IMR-90 (cell line): ENCODE measurements around the gene TACC3. TPM values are rescaled to one million over a fixed set of nuclear protein-coding genes. Genes with fewer than 3 reads are reported as not detected.

Experiments used
- ATAC-seq: fragments of 200-7000 bp; cut with Tn5 transposase; 2 replicates; pipeline ENCODE4 v1.9.1; 2020; ENCODE audit warnings: low read depth, mild to moderate bottlenecking, moderate library complexity
- BruUV-seq: library from RNA; stranded (reverse); fragments of 400-500 nt; replicated peaks from 2 replicates; lab custom pipeline; 2021; lab: Mats Ljungman, UMichigan
- CTCF ChIA-PET: fragments of 300-600 bp; formaldehyde crosslinking; extraction: SDS; loops from one replicate; lab custom pipeline; 2021; ENCODE audit warnings: antibody characterized with exemption; lab: Yijun Ruan, JAX
- POLR2A ChIA-PET: fragments of 300-600 bp; sonication (Branson Sonifier 250); formaldehyde crosslinking; loops from one replicate; lab custom pipeline; 2022; ENCODE audit warnings: antibody characterized with exemption; ENCODE audit not compliant: unreplicated experiment; lab: Charles Lee
- DNase-seq: peaks from one replicate; pipeline ENCODE4 v3.0.0; 2013
- H2AFZ ChIP-seq: replicated peaks from 2 replicates; pipeline ENCODE3; 2013; ENCODE audit warnings: low read length, mild to moderate bottlenecking; ENCODE audit not compliant: poor library complexity
- H2AK5ac ChIP-seq: 2 replicates; pipeline ENCODE4 v1.6.1; 2013; ENCODE audit warnings: low read depth, low read length, inconsistent platforms
- H2AK9ac ChIP-seq: replicated peaks from 2 replicates; pipeline ENCODE3; 2013; ENCODE audit warnings: mild to moderate bottlenecking, low read depth, low read length, moderate library complexity; ENCODE audit not compliant: poor library complexity
- H2BK120ac ChIP-seq: 2 replicates; pipeline ENCODE4 v1.6.1; 2013; ENCODE audit warnings: low read depth, low read length, inconsistent platforms
- H2BK15ac ChIP-seq: 3 replicates; pipeline ENCODE4 v1.6.1; 2013; ENCODE audit warnings: low read depth, low read length, inconsistent platforms
- H2BK20ac ChIP-seq: 2 replicates; pipeline ENCODE4 v1.6.1; 2013; ENCODE audit warnings: low read depth, mild to moderate bottlenecking, inconsistent platforms, low read length, moderate library complexity
- H2BK5ac ChIP-seq: 2 replicates; pipeline ENCODE4 v1.6.1; 2013; ENCODE audit warnings: mild to moderate bottlenecking, low read depth, low read length, inconsistent platforms; ENCODE audit not compliant: poor library complexity, severe bottlenecking
- H3K14ac ChIP-seq: replicated peaks from 2 replicates; pipeline ENCODE4 v1.6.1; 2013; ENCODE audit warnings: low read depth, low read length, inconsistent platforms
- H3K18ac ChIP-seq: 2 replicates; pipeline ENCODE4 v1.6.1; 2013; ENCODE audit warnings: low read depth, low read length, control low read depth
- H3K23ac ChIP-seq: 2 replicates; pipeline ENCODE4 v1.6.1; 2013; ENCODE audit warnings: low read depth, low read length, inconsistent platforms
- H3K27ac ChIP-seq: 2 replicates; pipeline ENCODE4 v1.5.1; 2013; ENCODE audit warnings: mild to moderate bottlenecking, control low read depth, low read length; ENCODE audit not compliant: insufficient read depth
- H3K27me3 ChIP-seq: 2 replicates; pipeline ENCODE4 v1.6.1; 2013; ENCODE audit warnings: low read length; ENCODE audit not compliant: control insufficient read depth, insufficient read depth
- H3K36me3 ChIP-seq: 2 replicates; pipeline ENCODE4 v1.6.1; 2013; ENCODE audit warnings: low read length, mixed read lengths; ENCODE audit not compliant: control insufficient read depth, insufficient read depth
- H3K4ac ChIP-seq: 2 replicates; pipeline ENCODE4 v1.6.1; 2013; ENCODE audit warnings: low read depth, low read length, inconsistent platforms
- H3K4me1 ChIP-seq: 2 replicates; pipeline ENCODE4 v1.6.1; 2013; ENCODE audit warnings: low read length, mixed read lengths; ENCODE audit not compliant: control insufficient read depth, insufficient read depth
- H3K4me2 ChIP-seq: 2 replicates; pipeline ENCODE4 v1.6.1; 2013; ENCODE audit warnings: low read depth, mild to moderate bottlenecking, control low read depth, low read length, moderate library complexity
- H3K4me3 ChIP-seq: 2 replicates; pipeline ENCODE4 v1.5.1; 2013; ENCODE audit warnings: low read depth, mild to moderate bottlenecking, control low read depth, low read length, moderate library complexity; ENCODE audit not compliant: insufficient read depth
- H3K56ac ChIP-seq: 2 replicates; pipeline ENCODE4 v1.6.1; 2013; ENCODE audit warnings: low read length, inconsistent platforms; ENCODE audit not compliant: insufficient read depth; ENCODE audit errors: extremely low read depth
- H3K79me1 ChIP-seq, 2 experiments: 2 replicates each; pipeline ENCODE4 v1.6.1; 2013; ENCODE audit warnings: low read length in 2 of 2, inconsistent platforms in 1 of 2, low read depth in 1 of 2
- H3K9ac ChIP-seq: 2 replicates; pipeline ENCODE4 v1.6.1; 2013; ENCODE audit warnings: low read depth, low read length, control low read depth
- H3K9me1 ChIP-seq: 2 replicates; pipeline ENCODE4 v1.6.1; 2013; ENCODE audit warnings: low read length, inconsistent platforms; ENCODE audit not compliant: insufficient read depth
- H3K9me3 ChIP-seq: 2 replicates; pipeline ENCODE4 v1.6.1; 2013; ENCODE audit warnings: low read length; ENCODE audit not compliant: control insufficient read depth, insufficient read depth
- H4K20me1 ChIP-seq: 2 replicates; pipeline ENCODE4 v1.6.1; 2013; ENCODE audit warnings: low read length, inconsistent platforms; ENCODE audit not compliant: insufficient read depth
- H4K5ac ChIP-seq: 2 replicates; pipeline ENCODE4 v1.6.1; 2013; ENCODE audit warnings: mild to moderate bottlenecking, low read depth, low read length, control low read depth
- H4K8ac ChIP-seq, 2 experiments: 2 replicates each; pipeline ENCODE4 v1.6.1; 2013; ENCODE audit warnings: low read depth in 2 of 2, low read length in 2 of 2, control low read depth in 1 of 2, inconsistent platforms in 1 of 2
- H4K91ac ChIP-seq: 2 replicates; pipeline ENCODE4 v1.6.1; 2013; ENCODE audit warnings: low read depth, low read length, inconsistent platforms; ENCODE audit not compliant: insufficient read depth
- BHLHE40 ChIP-seq: fragments of 150-350 bp; IDR thresholded peaks from 2 replicates; pipeline ENCODE4 v1.6.1; 2016; ENCODE audit warnings: mild to moderate bottlenecking, low read depth, low read length
- CEBPB ChIP-seq: IDR thresholded peaks from 2 replicates; pipeline ENCODE4 v1.6.1; 2012; ENCODE audit warnings: low read depth, low read length, improper control_type of control experiment
- CHD1 ChIP-seq: IDR thresholded peaks from 2 replicates; pipeline ENCODE4 v1.6.1; 2012; ENCODE audit warnings: low read depth, low read length, improper control_type of control experiment
- CTCF ChIP-seq: conservative IDR thresholded peaks from 2 replicates; pipeline ENCODE4 v1.5.1; 2012; ENCODE audit warnings: mild to moderate bottlenecking, low read depth, low read length, improper control_type of control experiment
- ELK1 ChIP-seq: fragments of 150-350 bp; IDR thresholded peaks from 2 replicates; pipeline ENCODE4 v1.6.1; 2016; ENCODE audit warnings: low read depth, mild to moderate bottlenecking, low read length, moderate library complexity, borderline replicate concordance
- FOS ChIP-seq: fragments of 150-350 bp; IDR thresholded peaks from 2 replicates; pipeline ENCODE4 v1.6.1; 2016; ENCODE audit warnings: low read depth, low read length
- MAFK ChIP-seq: IDR thresholded peaks from 2 replicates; pipeline ENCODE4 v1.6.1; 2012; ENCODE audit warnings: low read depth, low read length, improper control_type of control experiment
- MAZ ChIP-seq: IDR thresholded peaks from 2 replicates; pipeline ENCODE4 v1.6.1; 2012; ENCODE audit warnings: low read depth, mild to moderate bottlenecking, low read length, improper control_type of control experiment, moderate library complexity, borderline replicate concordance
- MXI1 ChIP-seq: IDR thresholded peaks from 2 replicates; pipeline ENCODE4 v1.6.1; 2012; ENCODE audit warnings: low read depth, mild to moderate bottlenecking, low read length, moderate library complexity, borderline replicate concordance
- NFE2L2 ChIP-seq: fragments of 150-350 bp; IDR thresholded peaks from 2 replicates; pipeline ENCODE4 v1.6.1; 2016; ENCODE audit warnings: low read depth, mild to moderate bottlenecking, low read length
- POLR2A ChIP-seq: IDR thresholded peaks from 2 replicates; pipeline ENCODE4 v1.6.1; 2012; ENCODE audit warnings: mild to moderate bottlenecking, low read depth, low read length
- RAD21 ChIP-seq: IDR thresholded peaks from 2 replicates; pipeline ENCODE4 v1.6.1; 2012; ENCODE audit warnings: low read length, improper control_type of control experiment
- RCOR1 ChIP-seq: IDR thresholded peaks from 2 replicates; pipeline ENCODE4 v1.6.1; 2012; ENCODE audit warnings: mild to moderate bottlenecking, low read length, improper control_type of control experiment; ENCODE audit not compliant: insufficient replicate concordance
- RFX5 ChIP-seq: IDR thresholded peaks from 2 replicates; pipeline ENCODE4 v1.8.0; 2012; ENCODE audit warnings: low read depth, mild to moderate bottlenecking, low read length, moderate library complexity
- SMC3 ChIP-seq: fragments of 150-350 bp; IDR thresholded peaks from 2 replicates; pipeline ENCODE4 v1.6.1; 2016; ENCODE audit warnings: low read depth, mild to moderate bottlenecking, antibody characterized with exemption, low read length, moderate library complexity
- USF2 ChIP-seq: fragments of 150-350 bp; IDR thresholded peaks from 2 replicates; pipeline ENCODE4 v1.6.1; 2017; ENCODE audit warnings: mild to moderate bottlenecking, antibody characterized with exemption, low read length, low read depth
- WGBS, 2 experiments: methylation state at CpG; one replicate each; pipeline versions ENCODE4 v1.1.5 to v1.1.7; 2013; ENCODE audit warnings: missing lambda C conversion rate in 2 of 2; ENCODE audit not compliant: insufficient read length in 1 of 2; ENCODE audit errors: extremely low coverage in 2 of 2; 5-methylcytosine and 5-hydroxymethylcytosine counted together
- dilution Hi-C: fragments of 300-500 bp; cut with HindIII; formaldehyde crosslinking; loops from one replicate; pipeline ENCODE4 v1.14.3; 2018; ENCODE audit warnings: low sequenced_read_pairs; ENCODE audit not compliant: unreplicated experiment
- in situ Hi-C: fragments of 300-500 bp; cut with MboI; formaldehyde crosslinking; loops from 3 replicates; pipeline ENCODE4 v1.14.3; 2019; ENCODE audit warnings: low sequenced_read_pairs, inconsistent platforms, mixed read lengths
- intact Hi-C: fragments of 100-400 bp; cut with micrococcal nuclease; formaldehyde crosslinking; loops from 2 replicates; pipeline ENCODE4 v1.10.0; 2022
- polyA plus RNA-seq, 3 experiments: library from polyadenylated mRNA; depleted of rRNA; stranded (reverse); fragments of >200 nt; gene quantifications; 2 replicates each; pipeline ENCODE4 v1.2.3, GENCODE V29; 2012; ENCODE audit warnings: low replicate concordance in 1 of 3
- total RNA-seq: library from RNA; depleted of rRNA; stranded (reverse); fragments of >200 nt; gene quantifications from 2 replicates; pipeline ENCODE4 v1.2.3, GENCODE V29; 2012

The TACC3 gene
- total and polyA plus RNA-seq, 2 of the 4 experiments (the other 2 are of a cell fraction): 15.1 to 49.7 TPM

- no peak overlapping the region for H2AFZ ChIP-seq
- no peaks in the 10 kb centered on the region for H3K36me3 ChIP-seq
- no peak overlapping the region for H4K8ac ChIP-seq
- no peak overlapping the region for H3K9ac ChIP-seq
- H4K20me1 ChIP-seq: no peaks in the 10 kb centered on the region; the same call in 1 of the 2 replicates
- no peak overlapping the region for H3K18ac ChIP-seq
- DNase-seq (no peak), ATAC-seq (no peak)
- H3K23ac ChIP-seq: no peak overlapping the region
- intact Hi-C loops: no loop called here
- no peaks in the 10 kb centered on the region for H3K9me3 ChIP-seq
- POLR2A ChIA-PET: no interaction called here
- no peak for TF ChIP-seq CHD1
- no peak for TF ChIP-seq BHLHE40
- TF ChIP-seq CTCF: no peak
- TF ChIP-seq USF2: no peak
- TF ChIP-seq RFX5: no peak
- TF ChIP-seq POLR2A: no peak
- no peak for TF ChIP-seq RAD21
- TF ChIP-seq MAZ: no peak
- TF ChIP-seq MXI1: no peak
- no peak for TF ChIP-seq MAFK
- no peak for TF ChIP-seq FOS
- TF ChIP-seq RCOR1: no peak
- no peak for TF ChIP-seq SMC3
- TF ChIP-seq ELK1: no peak
- no peak for TF ChIP-seq CEBPB
- TF ChIP-seq NFE2L2: no peak
- no peak overlapping the region for H3K56ac ChIP-seq
- no peak overlapping the region for H2BK20ac ChIP-seq
- peaks cover 4% of the 10 kb centered on the region; the same call in 1 of the 2 replicates for H3K4me1 ChIP-seq
- H3K4me2 ChIP-seq: no peak overlapping the region
- H4K91ac ChIP-seq: no peak overlapping the region
- no CpG with 5 or more reads among the region's 9 CpGs for WGBS, 2 experiments
- in situ Hi-C loops: no loop called here
- no peak overlapping the region for H3K14ac ChIP-seq
- H3K4me3 ChIP-seq: no peak overlapping the region
- H3K27ac ChIP-seq: no peak overlapping the region
- H3K79me1 ChIP-seq: no peaks in the 10 kb centered on the region
- H3K4ac ChIP-seq: no peak overlapping the region
- peak overlapping the region; percentile 24 for H2AK9ac ChIP-seq
- H2BK5ac ChIP-seq: no peak overlapping the region
- no peaks in the 10 kb centered on the region; the same call in 1 of the 2 replicates for H3K27me3 ChIP-seq
- CTCF ChIA-PET: no interaction called here
- BruUV-seq: no TSS peak
- no peak overlapping the region for H2BK15ac ChIP-seq
- H2AK5ac ChIP-seq: no peak overlapping the region
- dilution Hi-C loops: no loop called here
- no peaks in the 10 kb centered on the region for H3K9me1 ChIP-seq
- no peak overlapping the region for H4K5ac ChIP-seq
- H2BK120ac ChIP-seq: no peak overlapping the region
Observed at GRCh38 chr4:1764670-1765069, 43.3 kb downstream of the TACC3 start.
